Measurements from ENCODE around the gene PSMC4.

The PSMC4 gene

DNA sequence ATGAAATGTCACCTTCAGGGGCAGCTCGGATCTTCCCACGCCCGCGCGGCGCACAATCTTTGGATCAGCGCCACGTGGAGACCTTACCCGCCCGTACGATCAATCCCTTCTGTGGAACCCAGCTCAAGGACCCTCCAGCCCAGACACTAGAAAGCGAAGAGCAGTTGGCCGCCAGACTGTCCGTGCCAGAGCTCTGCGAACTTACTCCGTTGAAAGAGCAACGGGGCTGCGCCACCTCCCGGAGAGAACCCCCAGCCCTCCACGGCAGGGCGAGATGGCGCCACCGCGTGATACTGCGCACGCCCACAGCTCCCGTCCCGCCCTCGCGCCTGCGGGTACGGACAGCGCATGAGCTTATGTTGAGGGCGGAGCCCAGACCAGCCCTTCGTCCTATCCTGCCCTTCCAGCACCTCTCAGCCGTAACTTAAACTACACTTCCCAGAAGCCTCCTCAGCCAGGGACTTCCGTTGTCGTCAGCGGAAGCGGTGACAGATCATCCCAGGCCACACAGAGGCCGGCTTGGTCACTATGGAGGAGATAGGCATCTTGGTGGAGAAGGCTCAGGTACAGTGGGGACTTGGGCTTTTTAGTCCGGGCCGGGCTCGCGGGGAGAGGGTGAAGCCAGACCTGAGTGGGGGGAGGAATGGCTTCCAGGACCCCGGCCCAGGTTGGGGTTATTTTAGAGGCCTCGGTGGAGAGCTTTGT is at the start of gene PSMC4:
TSS of gene PSMC4 (plus strand) at position 491 of the 705 bp plus-strand sequence. CDS start at position 529, 38 bp downstream.
- DNase-seq: peak; percentile 99

DNA sequence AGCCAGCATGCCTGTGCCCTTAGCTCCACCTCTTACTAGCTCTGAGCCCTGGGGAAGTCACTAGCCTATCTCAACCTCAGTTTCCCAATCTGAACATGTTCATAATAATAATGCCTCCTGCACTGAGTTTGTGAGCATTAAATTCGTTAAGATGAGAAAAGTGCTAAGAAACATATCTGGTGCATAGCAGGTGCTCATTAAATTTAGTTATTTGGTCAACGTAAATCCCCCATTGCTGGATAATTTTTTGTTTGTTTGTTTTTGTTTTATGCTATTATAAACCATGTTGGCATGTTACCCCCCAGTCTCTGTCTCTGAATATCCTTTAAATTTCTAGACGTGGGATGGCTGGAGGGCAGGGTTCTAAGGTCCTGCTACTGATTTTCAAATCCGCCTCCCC is 47.1 kb upstream of the PSMC4 start:
- no peak for DNase-seq

DNA sequence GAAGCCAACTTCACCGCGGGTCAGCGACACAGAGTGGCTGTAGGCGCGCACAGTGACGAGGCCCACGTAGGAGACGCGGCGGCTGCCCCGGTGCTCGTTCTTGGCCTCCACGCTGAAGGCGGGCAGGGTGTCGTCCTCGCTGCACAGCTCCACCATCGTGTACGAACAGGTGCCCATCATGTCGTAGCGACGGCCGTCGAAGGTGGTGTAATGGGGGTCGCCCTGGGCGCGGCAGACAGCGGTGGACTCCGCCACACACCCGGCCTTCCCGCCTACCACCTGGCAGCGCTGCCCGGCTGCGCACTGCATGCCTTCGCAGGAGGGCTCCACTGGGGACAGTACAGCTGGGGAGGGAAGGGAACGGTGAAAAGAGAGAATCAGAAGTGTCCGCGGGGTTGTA is 46.6 kb upstream of the PSMC4 start:
- DNase-seq: no peak

- DNase-seq: no peak
These were observed 46.0 kb upstream of the PSMC4 start for GRCh38 chr19:39924952-39925351.

DNA sequence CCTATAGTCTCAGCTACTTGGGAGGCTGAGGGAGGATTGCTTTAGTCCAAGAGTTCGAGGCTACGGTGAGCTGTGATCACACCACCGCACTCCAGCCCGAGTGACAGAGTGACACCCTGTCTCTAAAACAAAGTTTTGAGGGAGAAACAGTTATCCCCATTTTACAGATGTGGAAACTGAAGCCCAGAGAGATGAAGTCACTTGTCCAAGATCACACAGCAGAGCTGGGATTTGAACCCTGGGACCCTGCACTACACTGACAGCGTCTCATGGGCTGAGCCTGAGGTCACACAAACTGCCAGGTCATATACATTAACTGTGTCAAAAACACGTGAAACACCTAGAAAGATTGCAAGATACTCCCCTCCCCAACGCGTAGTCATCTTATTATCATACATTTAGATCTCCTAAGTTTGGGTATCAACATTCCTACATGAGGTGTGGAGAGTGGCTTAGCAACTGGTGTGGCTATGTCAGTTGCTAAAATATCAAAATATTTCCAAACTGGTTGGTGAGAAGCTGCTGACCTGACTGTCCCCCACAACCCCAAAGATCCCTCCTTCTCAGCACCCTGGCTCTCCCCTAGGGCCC is 44.7 kb upstream of the PSMC4 start:
- no peak for DNase-seq

DNA sequence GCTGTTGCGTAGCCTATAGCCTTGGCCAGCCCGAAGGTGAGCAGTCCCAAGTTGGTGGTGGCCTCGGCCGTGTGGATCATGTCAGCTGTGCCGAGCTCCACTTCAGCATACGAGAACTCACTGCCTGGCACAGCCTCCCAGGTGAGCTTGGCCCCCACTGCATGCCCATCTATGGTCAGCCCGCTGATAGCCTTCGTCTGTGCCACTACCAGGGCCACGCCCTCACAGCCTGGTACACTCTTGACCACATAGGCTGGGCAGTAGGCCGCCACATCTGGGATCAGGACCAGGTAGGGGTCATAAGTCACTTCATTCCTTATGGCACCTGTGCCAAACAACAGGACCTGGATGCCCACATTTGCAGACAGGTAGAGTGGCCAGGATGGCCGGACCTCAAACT is 43.9 kb upstream of the PSMC4 start:
- no peak for DNase-seq

DNA sequence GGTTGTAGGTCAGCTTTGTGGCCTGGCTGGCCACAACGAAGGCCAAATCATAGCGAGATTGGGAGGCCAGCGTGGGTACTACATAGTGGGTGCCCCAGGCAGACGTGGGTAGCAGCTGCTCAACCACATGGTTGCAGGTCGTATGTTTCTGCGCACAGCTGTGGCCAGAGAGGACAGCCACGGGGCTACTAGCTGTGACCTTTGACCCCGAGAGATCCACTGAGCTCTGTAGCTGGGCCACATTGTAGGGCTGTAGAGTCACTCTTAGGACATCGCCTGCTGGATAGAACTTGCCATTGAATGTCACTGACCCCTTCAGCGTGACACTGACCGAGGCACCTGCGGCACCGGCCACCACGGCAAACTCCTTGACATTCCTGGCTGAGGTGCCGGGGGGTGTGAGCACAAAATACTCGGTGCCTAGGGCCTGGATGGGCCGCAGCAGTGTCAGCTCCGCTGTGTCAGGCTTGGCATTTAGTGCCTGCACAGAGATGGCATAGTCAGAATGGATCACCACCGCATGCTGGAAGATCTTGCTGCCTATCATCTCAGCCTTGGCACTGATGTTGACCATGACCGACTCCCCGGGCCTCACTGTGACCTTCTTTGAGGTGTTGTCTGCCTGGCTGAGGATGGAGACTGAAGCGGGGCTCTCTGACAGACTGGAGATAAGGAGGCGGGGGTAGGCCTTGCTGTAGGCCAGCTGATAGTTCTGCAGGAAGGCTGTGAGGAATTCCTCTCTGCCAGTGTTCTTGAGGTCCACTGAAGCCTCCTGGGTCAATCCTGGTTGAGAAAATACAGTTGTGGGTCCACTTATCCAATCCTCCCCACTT is 43.2 kb upstream of the PSMC4 start:
- DNase-seq: no peak

DNA sequence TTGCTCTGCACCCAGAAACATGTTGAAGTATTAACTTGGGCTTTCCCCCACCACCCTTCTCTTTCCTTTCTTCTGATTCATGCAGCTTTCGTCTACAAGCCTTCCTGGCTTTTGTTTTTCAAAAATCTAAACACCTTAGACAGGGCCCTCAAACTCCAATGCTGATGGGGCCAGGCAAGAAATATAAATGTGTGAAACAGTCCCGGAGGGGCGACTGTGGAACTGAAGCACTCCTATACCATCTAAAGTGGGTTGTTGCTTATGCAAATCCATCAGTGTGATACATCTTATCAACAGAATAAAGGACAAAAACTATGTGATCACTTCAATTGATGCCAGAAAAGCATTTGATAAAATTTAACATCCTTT is 42.6 kb upstream of the PSMC4 start:
- no peak for DNase-seq

DNA sequence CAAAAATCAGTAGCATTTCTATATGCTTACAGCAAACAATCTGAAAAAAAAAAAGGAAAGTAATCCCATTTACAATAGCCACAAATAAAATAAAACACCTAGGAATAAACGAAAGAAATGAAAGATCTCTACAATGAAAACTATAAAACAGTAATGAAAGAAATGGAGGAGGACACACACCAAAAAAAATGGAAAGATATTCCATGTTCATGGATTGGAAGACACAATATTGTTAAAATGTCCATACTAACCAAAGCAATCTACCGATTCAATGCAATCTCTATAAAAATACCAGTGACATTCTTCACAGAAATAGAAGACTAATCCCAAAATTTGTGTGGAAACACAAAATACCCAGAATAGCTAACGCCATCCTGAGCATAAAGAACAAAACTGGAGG is 41.2 kb upstream of the PSMC4 start:
- DNase-seq: no peak

GRCh38 chr19:39934584-39935363 is 36.2 kb upstream of the PSMC4 start, which contains the start of gene FCGBP:
Gene FCGBP, minus strand, starts transcription at chr19:39934634.
- DNase-seq: no peak

DNA sequence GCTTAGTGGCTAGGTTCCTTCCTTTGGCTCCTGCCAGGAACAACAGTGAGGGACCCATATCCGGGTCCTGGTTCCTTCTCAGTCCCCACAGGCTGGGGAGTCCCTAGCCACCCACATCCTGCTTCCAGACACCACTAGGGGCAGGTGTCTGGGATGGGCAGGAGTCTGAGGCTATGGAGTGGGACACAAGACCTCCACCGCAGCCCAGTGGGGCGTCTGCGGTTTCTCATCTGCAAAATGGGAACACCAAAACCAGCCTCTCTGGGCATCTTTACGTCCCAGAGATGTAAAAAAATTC is 35.7 kb upstream of the PSMC4 start:
- DNase-seq: no peak

GRCh38 chr19:39936020-39936419 is 34.9 kb upstream of the PSMC4 start:
- no peak for DNase-seq

DNA sequence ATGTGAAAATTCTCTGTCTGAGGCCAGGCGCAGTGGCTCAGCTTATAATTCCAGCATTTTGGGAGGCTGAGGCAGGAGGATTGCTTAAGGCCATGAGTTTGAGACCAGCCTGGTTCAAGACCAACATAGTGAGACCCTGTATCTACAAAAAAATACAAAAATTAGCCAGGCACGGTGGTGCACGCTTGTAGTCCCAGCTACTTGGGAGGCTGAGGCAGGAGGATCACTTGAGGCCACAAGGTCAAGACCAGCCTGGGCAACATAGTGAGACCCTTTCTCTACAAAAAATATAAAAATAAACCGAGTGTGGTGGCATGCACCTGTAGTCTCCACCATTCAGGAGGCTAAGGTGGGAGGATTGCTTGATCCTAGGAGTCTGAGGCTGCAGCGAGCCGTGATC is 34.3 kb upstream of the PSMC4 start:
- DNase-seq: no peak

DNA sequence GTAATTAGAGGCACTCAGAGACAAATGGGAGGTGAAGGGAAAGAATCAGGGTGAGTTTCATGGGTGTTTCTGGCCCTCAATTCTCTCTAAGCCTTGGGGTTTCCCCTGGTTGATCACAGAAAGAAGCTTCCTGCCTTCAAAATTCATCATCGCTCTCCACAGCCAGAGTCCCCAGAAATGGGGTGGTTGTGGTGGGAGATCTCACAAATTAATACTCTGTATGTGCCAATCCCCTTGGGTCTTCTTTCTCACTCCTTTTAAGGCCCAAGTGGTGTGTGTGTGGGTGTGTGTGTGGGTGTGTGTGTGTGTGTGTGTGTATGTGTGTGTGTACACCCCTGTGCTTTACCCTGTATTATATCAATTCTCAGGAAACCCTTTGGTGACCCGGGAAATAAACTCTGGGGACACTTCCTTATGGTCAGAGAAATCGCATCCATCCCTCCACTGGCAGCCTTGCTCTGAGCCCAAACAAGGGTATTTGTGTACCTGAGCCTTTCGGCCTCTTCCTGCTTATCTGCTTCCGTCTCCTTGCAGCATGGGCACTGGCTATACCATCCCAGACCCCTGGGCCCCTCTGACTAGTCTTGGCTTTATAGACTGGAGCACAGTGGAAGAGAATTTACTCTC is 33.8 kb upstream of the PSMC4 start:
- DNase-seq: no peak

GRCh38 chr19:39937787-39938186 is 33.2 kb upstream of the PSMC4 start:
- no peak for DNase-seq

GRCh38 chr19:39939556-39939955 is 31.4 kb upstream of the PSMC4 start:
- DNase-seq: peak in 1 of 2 donors; percentile 18

DNA sequence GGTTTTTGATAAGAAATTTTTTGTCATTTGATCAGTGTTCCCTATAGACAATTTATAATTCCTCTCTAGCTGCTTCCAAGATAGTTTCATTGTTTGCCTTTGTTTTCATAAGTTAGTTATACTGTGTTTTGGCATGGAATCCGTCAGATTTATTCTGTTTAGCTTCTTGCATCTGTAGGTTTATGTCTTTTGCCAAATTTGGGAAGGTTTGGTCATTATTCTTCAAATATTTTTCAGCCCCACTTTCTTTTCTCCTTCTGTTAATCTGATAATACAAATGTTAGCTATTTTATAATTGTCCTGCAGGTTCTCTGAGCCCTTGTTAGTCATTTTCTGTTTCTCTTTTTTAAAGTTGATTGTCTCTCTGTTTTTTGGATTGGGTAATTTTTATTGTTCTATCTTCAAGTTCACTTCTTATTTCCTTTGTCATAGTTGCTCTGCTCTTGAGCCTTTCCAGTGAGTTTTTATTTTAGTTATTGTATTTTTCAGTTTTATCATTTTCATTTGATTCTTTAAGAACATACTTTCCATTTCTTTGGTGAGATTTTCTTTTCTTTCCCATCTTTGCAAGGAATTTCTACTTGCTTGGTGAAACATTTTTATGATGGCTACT is 30.6 kb upstream of the PSMC4 start:
- no peak for DNase-seq

DNA sequence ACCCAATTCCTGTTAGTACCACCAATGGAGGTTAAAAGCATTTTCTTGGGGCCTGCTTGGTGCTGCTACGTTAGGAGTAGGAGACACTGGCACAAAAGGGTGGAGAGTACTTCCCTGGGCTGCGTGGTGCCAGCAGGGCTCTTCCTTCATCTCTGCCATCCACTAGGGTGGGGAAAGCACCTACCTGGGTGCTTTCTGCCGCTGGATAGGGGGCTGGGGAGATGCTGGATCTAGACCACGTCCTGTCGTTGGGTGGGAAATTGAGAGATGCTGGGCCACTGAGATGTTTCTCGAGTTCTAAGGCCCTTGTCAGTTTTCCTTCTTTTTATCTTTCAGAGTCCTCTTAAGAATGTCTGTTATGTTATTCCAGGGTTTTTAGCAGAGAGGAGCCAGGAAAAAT is 29.8 kb upstream of the PSMC4 start:
- no peak for DNase-seq

GRCh38 chr19:39941615-39942365 is 29.2 kb upstream of the PSMC4 start:
- peak in 1 of 2 donors; percentile 31 for DNase-seq

DNA sequence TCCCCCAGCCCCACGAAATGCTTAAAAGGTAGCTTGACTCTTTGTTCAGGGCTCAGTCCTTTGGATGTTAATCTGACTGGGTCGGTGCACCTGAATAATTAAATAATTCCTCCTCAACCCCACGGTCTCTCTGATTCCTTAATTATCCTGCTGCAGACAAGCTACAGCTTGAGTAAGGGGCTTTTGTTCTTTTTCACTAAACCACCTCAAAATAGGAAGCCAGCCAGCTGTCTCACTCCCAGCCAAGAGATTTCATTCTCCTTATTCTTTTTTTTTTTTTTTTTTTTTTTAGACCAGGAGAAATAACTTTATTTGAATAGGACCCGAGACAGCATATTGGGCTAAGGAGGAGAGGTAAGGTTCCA is 28.6 kb upstream of the PSMC4 start:
- DNase-seq: no peak

DNA sequence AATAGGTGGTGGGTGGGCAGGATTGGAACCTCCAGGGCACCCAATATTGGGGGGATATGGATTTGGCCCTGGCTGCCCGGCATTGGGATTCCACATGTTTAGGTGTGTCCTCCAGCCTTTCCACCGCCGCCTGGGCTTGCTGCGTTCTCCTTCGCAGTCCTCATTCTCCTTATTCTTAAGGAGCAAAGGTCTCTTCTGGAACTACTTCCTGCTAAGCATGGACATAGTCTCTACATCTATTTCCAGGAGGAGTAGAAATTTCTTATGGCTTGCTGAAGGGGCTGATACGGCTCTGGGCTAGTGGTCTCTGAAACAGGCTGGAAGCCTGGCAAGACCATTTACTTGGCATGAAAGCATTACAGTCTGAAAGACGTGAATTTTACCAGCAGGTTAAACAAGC is 27.4 kb upstream of the PSMC4 start:
- no peak for DNase-seq

DNA sequence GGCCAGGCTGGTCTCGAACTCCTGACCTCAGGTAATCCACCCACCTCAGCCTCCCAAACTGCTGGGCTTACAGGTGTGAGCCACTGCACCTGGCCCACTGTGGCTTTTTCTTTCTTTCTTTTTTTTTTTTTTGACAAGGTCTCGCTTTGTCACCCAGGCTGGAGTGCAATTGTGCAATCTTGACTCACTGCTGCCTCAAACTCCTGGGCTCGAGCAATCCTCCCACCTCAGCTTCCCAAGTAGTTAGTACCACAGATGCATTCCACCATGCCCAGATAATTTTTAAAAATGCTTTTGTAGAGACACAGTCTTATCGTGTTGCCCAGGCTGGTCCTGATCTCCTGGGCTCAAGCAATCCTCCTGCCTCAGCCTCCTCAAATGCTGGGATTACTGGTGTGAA is 24.4 kb upstream of the PSMC4 start:
- DNase-seq: no peak

Data from hippocampal formation (tissue), 2 donors.